Prostate gland (tissue), 2 donors: ENCODE results near the gene BMPER.

Experiments
- CTCF ChIP-seq, 4 experiments: fragments of 200-600 bp in 2 of 4; fragments of 450-650 bp in 2 of 4; sonication (generic) in 2 of 4; IDR thresholded peaks; 1 replicate in 3 of 4; 2 replicates in 1 of 4; pipeline ENCODE4 v1.5.1; 2016 to 2019; ENCODE audit warnings: antibody characterized with exemption in 4 of 4, mild to moderate bottlenecking in 2 of 4, moderate library complexity in 2 of 4
- POLR2A ChIP-seq: fragments of 450-650 bp; IDR thresholded peaks from one replicate; pipeline ENCODE4 v1.6.1; 2016; ENCODE audit warnings: antibody characterized with exemption, mild to moderate bottlenecking

GRCh38 chr7:34041707-34042106, 136.4 kb downstream of the BMPER start:
- TF ChIP-seq POLR2A (no peak), CTCF (IDR thresholded peaks at IDR 0.05) (no peak)
